Measurements from ENCODE around the gene CST9.

CST9 gene

GRCh38 chr20:23631226-23631822, 25.6 kb upstream of the CST9 start:
- Histone ChIP-seq H3K4me1 (ENCODE audit: insufficient read depth, poor library complexity, severe bottlenecking) (peaks cover 25% of the 10 kb centered on the region), H3K27me3 (ENCODE audit: insufficient read depth, poor library complexity, severe bottlenecking) (no peaks in the 10 kb centered on the region), H3K9me3 (ENCODE audit: severe bottlenecking) (no peaks in the 10 kb centered on the region), H3K27ac (ENCODE audit: poor library complexity, severe bottlenecking) (no peak overlapping the region), H3K36me3 (ENCODE audit: low read depth) (peaks cover 11% of the 10 kb centered on the region), H3K4me3 (ENCODE audit: severe bottlenecking) (no peak overlapping the region)
- TF ChIP-seq CTCF (IDR thresholded peaks at IDR 0.05; ENCODE audit: poor library complexity, severe bottlenecking): no peak
- DNase-seq (ENCODE audit: low spot score): no peak
- no peak for ATAC-seq (ENCODE audit: low read depth)

GRCh38 chr20:23630392-23630849, 24.7 kb upstream of the CST9 start:
- Histone ChIP-seq H3K9me3 (ENCODE audit: severe bottlenecking) (no peaks in the 10 kb centered on the region), H3K36me3 (ENCODE audit: low read depth) (peaks cover 10% of the 10 kb centered on the region)
- no peak for TF ChIP-seq CTCF (IDR thresholded peaks at IDR 0.05; ENCODE audit: poor library complexity, severe bottlenecking)

GRCh38 chr20:23629542-23630391, 24.1 kb upstream of the CST9 start:
- Histone ChIP-seq H3K36me3 (ENCODE audit: low read depth) (peaks cover 4% of the 10 kb centered on the region; the same call in 1 of the 2 replicates), H3K9me3 (ENCODE audit: severe bottlenecking) (no peaks in the 10 kb centered on the region), H3K4me3 (ENCODE audit: severe bottlenecking) (no peak overlapping the region), H3K4me1 (ENCODE audit: insufficient read depth, poor library complexity, severe bottlenecking) (peaks cover 26% of the 10 kb centered on the region), H3K27me3 (ENCODE audit: insufficient read depth, poor library complexity, severe bottlenecking) (no peaks in the 10 kb centered on the region), H3K27ac (ENCODE audit: poor library complexity, severe bottlenecking) (peak overlapping the region; percentile 32)
- no peak for TF ChIP-seq CTCF (IDR thresholded peaks at IDR 0.05; ENCODE audit: poor library complexity, severe bottlenecking)
- no peak for ATAC-seq (ENCODE audit: low read depth)
- no peak for DNase-seq (ENCODE audit: low spot score)

More at GRCh38 chr20:23630392-23630849, 24.7 kb upstream of the CST9 start:
- ATAC-seq (ENCODE audit: low read depth): no peak
- Histone ChIP-seq H3K27ac (ENCODE audit: poor library complexity, severe bottlenecking) (no peak overlapping the region), H3K27me3 (ENCODE audit: insufficient read depth, poor library complexity, severe bottlenecking) (no peaks in the 10 kb centered on the region), H3K4me3 (ENCODE audit: severe bottlenecking) (no peak overlapping the region), H3K4me1 (ENCODE audit: insufficient read depth, poor library complexity, severe bottlenecking) (peaks cover 25% of the 10 kb centered on the region)
- DNase-seq (ENCODE audit: low spot score): no peak

- ATAC-seq (ENCODE audit: low read depth) (peak; percentile 92), DNase-seq (ENCODE audit: low spot score) (peak; percentile 89)
- peaks cover 33% of the 10 kb centered on the region for H3K4me1 ChIP-seq (ENCODE audit: insufficient read depth, poor library complexity, severe bottlenecking)
- no peaks in the 10 kb centered on the region for H3K27me3 ChIP-seq (ENCODE audit: insufficient read depth, poor library complexity, severe bottlenecking)
- H3K36me3 ChIP-seq (ENCODE audit: low read depth): no peaks in the 10 kb centered on the region
- H3K9me3 ChIP-seq (ENCODE audit: severe bottlenecking): no peaks in the 10 kb centered on the region
- no peak overlapping the region for H3K4me3 ChIP-seq (ENCODE audit: severe bottlenecking)
- H3K27ac ChIP-seq (ENCODE audit: poor library complexity, severe bottlenecking): peak overlapping the region; percentile 32
- TF ChIP-seq CTCF (IDR thresholded peaks at IDR 0.05; ENCODE audit: poor library complexity, severe bottlenecking): no peak
Measured at GRCh38 chr20:23629017-23629541, 23.4 kb upstream of the CST9 start.

All from RWPE2 (cell line).